ENCODE measurements around the gene KCTD5.
"Not testable (repeated sequence)": the region's sequence is repeated elsewhere in the genome, so short reads cannot be mapped to it uniquely, and the experiment has no call there.

Gene KCTD5

DNA sequence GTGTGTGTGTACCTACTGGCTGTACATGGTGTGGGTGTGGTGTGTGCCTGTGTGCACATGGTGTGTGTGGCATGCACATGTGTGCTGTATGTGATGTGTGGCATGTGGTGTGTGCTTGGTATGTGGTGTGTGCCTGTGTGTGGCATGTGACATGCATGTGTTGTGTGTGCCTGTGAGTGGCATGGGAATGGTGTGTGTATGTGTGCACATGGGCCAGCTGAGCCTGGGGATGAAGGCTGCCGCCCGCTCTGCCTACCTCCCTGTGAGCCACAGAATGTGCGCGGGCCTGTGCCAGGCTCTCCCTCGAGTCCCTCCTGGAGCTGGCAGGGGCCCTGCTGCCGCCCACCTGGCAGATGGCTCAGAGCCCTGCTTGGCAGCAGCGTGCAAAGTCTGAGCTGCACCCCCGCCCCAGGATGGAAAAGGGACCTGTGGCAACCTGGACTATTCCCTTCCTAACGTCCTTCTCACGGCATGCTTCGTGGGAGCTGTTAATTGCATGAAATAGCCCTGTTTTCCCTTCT is 28.4 kb downstream of the KCTD5 start:
- no peak for DNase-seq

GRCh38 chr16:2711370-2712062 is 29.2 kb downstream of the KCTD5 start:
- DNase-seq, result no peak

DNA sequence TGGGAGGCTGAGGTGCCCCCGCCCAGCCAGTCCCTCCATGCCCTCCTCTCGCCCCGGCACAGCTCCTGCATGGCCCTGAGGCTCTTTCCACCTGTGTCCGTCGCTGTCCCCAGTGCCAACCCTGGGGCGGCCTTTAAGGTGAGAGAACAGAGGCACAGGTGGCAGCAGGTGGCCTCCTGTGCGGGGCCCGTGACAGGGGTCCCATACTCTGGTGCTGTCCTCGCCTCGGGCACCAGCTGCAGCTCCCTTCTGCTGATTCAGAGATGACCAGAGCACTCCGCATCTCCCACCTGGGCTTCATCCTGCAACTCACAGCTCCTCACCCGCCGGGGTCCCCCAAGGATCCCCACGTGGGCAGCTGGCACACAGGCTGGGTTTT is 29.7 kb downstream of the KCTD5 start:
- no peak for DNase-seq

DNA sequence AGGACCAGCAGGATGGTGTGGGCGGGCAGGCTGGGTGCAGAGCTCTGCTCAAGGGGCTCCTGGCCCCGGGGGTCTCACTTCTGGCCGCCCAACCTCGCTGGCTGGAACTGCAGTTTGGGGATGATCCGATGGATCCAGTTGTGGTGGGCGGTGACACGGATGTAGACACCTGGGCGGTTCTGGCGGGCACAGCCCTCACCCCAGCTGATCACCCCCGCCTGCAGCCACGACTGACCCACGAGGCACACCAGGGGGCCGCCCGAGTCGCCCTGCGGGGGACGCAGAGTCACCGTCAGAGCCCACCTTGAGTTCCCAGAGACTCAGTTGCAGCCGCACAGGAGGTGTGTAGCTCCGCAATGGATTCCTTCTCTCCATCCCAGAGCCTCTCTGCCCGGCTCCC is 30.2 kb downstream of the KCTD5 start:
- DNase-seq, result no peak

- no peak for DNase-seq
Observed at GRCh38 chr16:2713523-2713922, 31.2 kb downstream of the KCTD5 start.

DNA sequence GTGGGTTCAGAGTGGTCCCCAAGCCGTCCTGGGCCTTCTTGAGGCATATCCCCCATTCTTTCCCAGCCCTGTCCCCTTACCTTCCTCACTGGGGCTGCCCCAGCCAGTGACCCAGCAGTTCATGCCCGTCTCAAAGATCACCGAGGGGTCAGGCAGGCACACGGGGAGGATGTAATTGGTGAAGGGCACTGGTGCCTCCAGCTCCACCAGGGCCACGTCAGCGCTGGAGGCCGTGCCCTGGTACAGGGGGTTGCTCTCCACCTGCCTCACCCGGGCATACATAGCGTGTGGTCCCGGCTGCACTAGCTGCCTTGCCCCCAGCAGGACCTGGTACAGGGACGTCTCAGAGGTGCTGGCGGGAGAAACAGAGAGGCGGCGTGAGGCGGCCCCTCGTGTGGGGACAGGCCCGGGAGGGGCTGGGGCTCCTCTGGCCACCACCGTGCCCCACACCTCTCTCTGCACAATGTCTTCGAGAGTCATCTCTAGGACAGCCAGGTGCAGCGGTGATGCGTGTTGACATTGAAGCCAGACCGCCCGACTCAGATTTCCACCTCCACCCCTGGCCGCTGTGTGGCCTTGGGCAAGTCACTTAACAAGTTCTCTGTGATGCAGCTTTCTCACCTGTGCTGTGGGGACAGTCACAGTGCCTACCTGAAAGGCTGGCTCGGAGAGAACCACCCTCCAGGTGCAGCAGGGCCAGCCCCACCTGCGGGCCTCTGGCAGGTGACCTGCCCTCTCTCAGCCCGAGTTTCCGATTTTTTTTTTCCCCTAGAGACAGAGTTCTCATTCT is 31.9 kb downstream of the KCTD5 start:
- DNase-seq, result no peak

DNA sequence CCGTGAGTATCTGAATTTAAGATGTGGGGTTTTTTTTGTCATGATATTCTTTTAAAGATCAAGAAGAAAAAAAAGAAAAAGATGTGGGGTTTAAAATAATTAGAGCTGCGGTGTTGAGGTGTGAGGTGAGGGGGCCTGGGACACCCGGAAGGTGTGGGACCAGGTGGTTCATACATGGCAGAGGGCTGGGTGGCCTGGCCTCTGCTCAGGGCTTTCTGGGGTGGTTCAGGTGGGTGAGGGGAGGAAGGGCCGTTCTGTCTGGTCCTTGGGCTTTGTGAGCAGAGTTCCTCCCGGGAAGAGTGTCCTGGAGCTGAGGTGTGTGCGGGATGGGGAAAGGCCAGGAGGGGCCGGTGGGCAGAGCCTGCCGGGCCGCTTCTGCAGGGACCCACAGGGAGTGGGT is 32.7 kb downstream of the KCTD5 start:
- DNase-seq, result no peak

GRCh38 chr16:2715519-2715918 is 33.2 kb downstream of the KCTD5 start:
- no peak for DNase-seq

- DNase-seq, result no peak
Observed at GRCh38 chr16:2715966-2716885, 33.9 kb downstream of the KCTD5 start.

- DNase-seq, result no peak
Observed at GRCh38 chr16:2716948-2717347, 34.6 kb downstream of the KCTD5 start.

- no peak for DNase-seq
Observed at GRCh38 chr16:2717383-2718263, 35.3 kb downstream of the KCTD5 start.

GRCh38 chr16:2719328-2720063 is 37.2 kb downstream of the KCTD5 start:
- no peak for DNase-seq

DNA sequence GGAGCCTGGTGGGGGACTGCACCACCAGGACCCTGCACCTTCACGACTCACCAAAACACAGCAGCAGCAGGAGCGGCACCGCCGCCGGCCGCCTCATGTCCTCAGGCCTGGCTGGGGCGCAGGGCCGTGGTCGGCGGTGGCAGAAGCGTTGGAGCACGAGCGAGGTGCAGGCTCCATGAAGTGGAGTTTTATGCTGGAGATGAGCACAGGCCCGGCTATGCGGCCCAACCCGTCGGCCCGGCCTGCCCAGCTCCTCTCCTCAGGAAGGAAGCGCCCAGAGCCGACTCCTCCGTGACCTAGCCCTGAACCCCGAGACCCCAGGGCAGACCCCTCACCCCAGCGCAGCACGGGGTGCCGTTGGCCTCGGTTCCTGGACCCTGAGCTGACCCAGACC is 37.7 kb downstream of the KCTD5 start, which contains the start of gene PRSS27:
Gene PRSS27, minus strand, starts transcription at position 161 of the 394 bp plus-strand sequence. Its CDS starts 64 bp downstream, at position 97.
- no peak for DNase-seq

- DNase-seq, result peak; percentile 22
Observed at GRCh38 chr16:2720719-2721633, 38.7 kb downstream of the KCTD5 start.

GRCh38 chr16:2721634-2722173 is 39.4 kb downstream of the KCTD5 start:
- not testable (repeated sequence) for DNase-seq

DNA sequence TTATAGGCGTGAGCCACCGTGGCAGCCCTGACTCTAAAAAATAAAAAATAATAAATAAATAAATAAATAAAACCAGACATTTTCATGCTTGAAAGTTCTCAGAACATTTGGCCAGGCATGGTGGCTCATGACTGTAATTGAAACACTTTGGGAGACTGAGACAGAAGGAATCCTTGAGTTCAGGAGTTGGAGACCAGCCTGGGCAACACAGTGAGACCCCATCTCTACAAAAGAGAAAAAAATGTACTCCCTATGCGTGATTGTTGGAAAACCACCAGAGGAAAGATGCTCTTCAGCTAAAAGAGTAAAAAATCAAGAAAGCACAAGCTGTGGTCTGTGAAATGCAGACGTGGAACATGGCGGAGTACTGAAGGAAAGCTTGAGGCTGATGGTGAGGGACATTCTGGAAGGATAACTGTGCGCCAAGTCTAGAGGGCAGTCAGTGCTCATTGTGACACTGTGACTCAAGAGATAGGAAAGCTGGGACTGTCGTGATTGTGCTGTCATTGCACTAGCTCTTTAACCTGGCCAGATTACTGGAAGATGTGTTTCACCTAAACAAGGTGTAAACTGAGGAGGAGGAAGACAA is 41.9 kb downstream of the KCTD5 start:
- no peak for DNase-seq

GRCh38 chr16:2724816-2725348 is 42.6 kb downstream of the KCTD5 start:
- DNase-seq, result no peak

- no peak for DNase-seq
Observed at GRCh38 chr16:2726923-2727322, 44.6 kb downstream of the KCTD5 start.

- DNase-seq, result no peak
Observed at GRCh38 chr16:2728034-2728433, 45.7 kb downstream of the KCTD5 start.
